Right atrium auricular region (tissue), 2 donors: ENCODE measurements around the gene RBBP4. TPM values are rescaled to one million over a fixed set of nuclear protein-coding genes. Genes with fewer than 3 reads are reported as not detected.

Source experiments
- DNase-seq: peaks from one replicate; pipeline ENCODE4 v3.0.0-alpha.2; 2019; ENCODE audit warnings: low spot score
- H3K27ac ChIP-seq, 2 donors: fragments of 200-600 bp; sonication (generic); 1 replicate in 1 of 2; 2 replicates in 1 of 2; pipeline ENCODE4 v1.5.1; 2016 to 2019
- H3K27me3 ChIP-seq, 2 donors: fragments of 200-600 bp; sonication (generic); one replicate each; pipeline versions ENCODE4 v1.5.1 to v1.6.0; 2017 to 2019
- H3K36me3 ChIP-seq: fragments of 200-600 bp; sonication (generic); one replicate; pipeline ENCODE4 v1.5.1; 2016
- H3K4me1 ChIP-seq, 2 donors: fragments of 200-600 bp; sonication (generic); one replicate each; pipeline versions ENCODE4 v1.5.1 to v1.6.0; 2017 to 2019
- H3K4me3 ChIP-seq, 2 donors: fragments of 200-600 bp; sonication (generic); 1 replicate in 1 of 2; 2 replicates in 1 of 2; pipeline ENCODE4 v1.5.1; 2017 to 2019; ENCODE audit warnings: mild to moderate bottlenecking in 1 of 2, moderate library complexity in 1 of 2
- H3K9me3 ChIP-seq, 2 donors: fragments of 200-600 bp; sonication (generic); one replicate each; pipeline ENCODE4 v1.5.1; 2019
- total RNA-seq, 2 donors: library from RNA; depleted of rRNA; stranded (reverse); fragments of >200 nt; gene quantifications; one replicate each; pipeline ENCODE4 v1.1.0, GENCODE V29; 2016
- TF ChIP-seq, protein P1 (sequence below), 2 donors: fragments of 200-600 bp; sonication (generic); IDR thresholded peaks; one replicate each; pipeline ENCODE4 v1.5.1; 2019; ENCODE audit warnings: antibody characterized with exemption in 2 of 2

The RBBP4 gene
- total RNA-seq, 2 donors from 2014 or later = 62.5 to 65.7 TPM

DNA sequence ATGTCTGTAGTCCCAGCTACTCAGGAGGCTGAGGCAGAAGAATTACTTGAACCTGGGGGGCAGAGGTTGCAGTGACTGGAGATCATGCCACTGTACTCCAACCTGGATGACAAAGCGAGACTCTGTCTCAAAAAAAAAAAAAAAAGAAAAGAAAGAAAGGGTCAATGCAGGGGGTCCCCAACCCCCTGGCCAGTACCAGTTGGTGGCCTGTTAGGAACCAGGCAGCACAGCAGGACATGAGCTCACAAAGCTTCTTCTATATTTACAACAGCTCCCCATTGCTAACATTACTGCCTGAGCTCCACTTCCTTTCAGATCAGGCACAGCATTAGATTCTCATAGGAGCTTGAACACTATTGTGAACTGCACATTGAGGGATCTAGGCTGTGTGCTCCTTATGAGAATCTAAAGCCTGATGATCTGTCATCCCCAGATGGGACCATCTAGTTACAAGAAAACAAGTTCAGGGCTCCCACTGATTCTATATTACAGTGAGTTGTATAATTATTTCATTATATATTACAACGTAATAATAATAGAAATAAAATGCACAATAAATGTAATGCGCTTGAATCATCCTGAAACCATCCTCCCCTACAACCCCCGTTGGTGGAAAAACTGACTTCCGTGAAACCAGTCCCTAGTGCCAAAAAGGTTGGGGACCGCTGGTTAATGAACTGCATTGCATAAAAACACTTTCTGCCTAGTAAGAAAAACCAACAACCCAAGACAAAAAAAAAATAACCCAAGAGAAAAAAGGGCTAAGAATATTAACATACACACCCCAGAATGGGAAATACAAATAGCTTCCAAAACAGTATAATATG is 3.5 kb upstream of the RBBP4 start:
- no peak for DNase-seq
- Histone ChIP-seq H3K27me3 (no peaks in the 10 kb centered on the region), H3K27ac (no peak overlapping the region), H3K9me3 (no peaks in the 10 kb centered on the region), H3K36me3 (no peaks in the 10 kb centered on the region), H3K4me3 (no peak overlapping the region), H3K4me1 (peaks cover 0 to 23% of the 10 kb centered on the region in 2 donors)
- TF ChIP-seq, protein P1, sequence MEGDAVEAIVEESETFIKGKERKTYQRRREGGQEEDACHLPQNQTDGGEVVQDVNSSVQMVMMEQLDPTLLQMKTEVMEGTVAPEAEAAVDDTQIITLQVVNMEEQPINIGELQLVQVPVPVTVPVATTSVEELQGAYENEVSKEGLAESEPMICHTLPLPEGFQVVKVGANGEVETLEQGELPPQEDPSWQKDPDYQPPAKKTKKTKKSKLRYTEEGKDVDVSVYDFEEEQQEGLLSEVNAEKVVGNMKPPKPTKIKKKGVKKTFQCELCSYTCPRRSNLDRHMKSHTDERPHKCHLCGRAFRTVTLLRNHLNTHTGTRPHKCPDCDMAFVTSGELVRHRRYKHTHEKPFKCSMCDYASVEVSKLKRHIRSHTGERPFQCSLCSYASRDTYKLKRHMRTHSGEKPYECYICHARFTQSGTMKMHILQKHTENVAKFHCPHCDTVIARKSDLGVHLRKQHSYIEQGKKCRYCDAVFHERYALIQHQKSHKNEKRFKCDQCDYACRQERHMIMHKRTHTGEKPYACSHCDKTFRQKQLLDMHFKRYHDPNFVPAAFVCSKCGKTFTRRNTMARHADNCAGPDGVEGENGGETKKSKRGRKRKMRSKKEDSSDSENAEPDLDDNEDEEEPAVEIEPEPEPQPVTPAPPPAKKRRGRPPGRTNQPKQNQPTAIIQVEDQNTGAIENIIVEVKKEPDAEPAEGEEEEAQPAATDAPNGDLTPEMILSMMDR (IDR thresholded peaks at IDR 0.05) = no peak

DNA sequence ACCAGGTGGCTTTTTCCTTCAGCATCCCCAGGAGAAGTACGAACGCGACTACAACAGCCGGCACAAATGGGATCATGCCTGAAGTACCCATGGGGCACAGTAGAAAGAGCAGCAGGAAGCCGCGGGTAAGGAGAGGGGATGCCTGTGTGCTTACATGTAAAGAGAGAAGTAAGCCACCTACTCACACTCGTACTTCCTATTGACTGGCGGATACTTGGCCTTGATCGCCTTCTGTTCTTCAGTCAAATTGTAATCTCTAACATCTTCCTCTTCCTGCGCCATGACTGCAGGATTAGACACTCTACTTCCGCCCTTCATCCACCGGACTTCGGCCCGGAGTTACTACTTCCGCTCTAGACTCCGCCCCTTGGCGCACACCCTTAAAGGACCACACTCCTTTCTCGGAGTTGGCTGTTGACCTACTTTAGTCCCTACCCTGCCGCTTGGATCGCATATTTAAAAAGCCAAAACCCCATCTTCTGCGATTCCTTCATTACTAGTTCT is 708 bp upstream of the RBBP4 start, which contains the start of gene ZBTB8OS:
TSS of gene ZBTB8OS (minus strand) at position 303 of the 504 bp plus-strand sequence. CDS start at position 282, 21 bp downstream.
- peaks cover 0 to 38% of the 10 kb centered on the region in 2 donors for H3K4me1 ChIP-seq
- TF ChIP-seq, protein P1 (IDR thresholded peaks at IDR 0.05) = no peak
- H3K27me3 ChIP-seq = no peaks in the 10 kb centered on the region
- peaks cover 17% of the 10 kb centered on the region for H3K36me3 ChIP-seq
- H3K27ac ChIP-seq = peak within 1 kb of the TSS; percentile 99
- H3K9me3 ChIP-seq = no peaks in the 10 kb centered on the region
- peak within 1 kb of the TSS; percentile 84 for H3K4me3 ChIP-seq
- peak; percentile 93 for DNase-seq

DNA sequence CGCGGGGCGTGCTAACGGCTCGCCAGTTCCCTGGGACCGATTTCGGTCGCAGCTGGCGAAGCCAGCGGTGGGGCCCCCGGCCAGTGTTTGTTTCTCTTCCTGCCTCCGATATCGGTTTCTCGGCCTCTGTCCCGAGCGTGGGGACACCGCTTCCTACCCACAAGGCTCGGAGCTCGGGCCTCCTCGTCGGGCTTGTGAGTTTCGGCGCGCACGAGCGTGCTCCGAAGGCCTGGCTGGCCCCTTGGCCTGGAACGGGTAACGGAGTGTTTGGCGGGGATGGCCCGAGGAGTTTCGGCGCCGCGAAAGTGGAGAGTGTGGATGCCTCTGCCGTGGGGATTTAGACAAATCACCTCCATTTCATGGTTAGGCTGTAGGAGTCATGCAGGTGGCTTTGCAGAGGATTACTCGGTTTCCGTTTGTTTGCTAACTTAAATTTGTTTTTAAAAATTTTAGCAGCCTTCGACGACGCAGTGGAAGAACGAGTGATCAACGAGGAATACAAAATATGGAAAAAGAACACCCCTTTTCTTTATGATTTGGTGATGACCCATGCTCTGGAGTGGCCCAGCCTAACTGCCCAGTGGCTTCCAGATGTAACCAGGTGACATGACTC is 559 bp downstream of the RBBP4 start:
- no peak for DNase-seq
- TF ChIP-seq, protein P1 (IDR thresholded peaks at IDR 0.05) = no peak
- H3K4me3 ChIP-seq = peak overlapping the region; percentile 84
- H3K36me3 ChIP-seq = peaks cover 30% of the 10 kb centered on the region
- peak overlapping the region; percentile 99 for H3K27ac ChIP-seq
- peaks cover 0 to 38% of the 10 kb centered on the region in 2 donors for H3K4me1 ChIP-seq
- no peaks in the 10 kb centered on the region for H3K27me3 ChIP-seq
- H3K9me3 ChIP-seq = no peaks in the 10 kb centered on the region

DNA sequence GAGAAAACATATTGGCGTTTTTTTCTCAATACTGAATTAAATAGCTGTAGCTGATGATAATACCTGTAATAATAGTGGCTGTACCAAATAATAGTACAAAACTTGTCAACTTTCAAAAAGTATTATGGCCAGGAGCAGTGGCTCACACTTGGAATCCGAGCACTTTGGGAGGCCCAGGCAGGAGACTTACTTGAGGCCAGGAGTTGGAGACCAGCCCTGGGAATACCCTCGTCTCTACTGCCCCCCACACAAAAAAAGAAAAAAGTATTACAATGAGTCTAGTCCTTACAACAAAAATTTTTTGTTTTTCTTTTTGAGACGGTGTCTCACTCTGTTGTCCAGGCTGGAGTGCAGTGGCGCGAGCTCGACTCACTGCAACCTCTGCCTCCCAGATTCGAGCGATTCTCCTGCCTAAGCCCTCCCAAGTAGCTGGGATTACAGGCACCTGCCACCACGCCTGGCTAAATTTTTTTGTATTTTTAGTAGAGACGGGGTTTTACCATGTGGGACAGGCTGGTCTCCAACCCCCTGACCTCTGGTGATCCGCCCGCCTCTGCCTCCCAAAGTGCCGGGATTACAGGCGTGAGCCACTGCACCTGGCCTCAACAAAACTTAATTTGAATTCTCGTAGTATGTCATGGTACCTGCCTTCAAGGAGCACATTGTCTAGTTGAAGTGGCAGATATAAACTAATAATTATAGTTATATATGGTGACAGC is 1.4 kb downstream of the RBBP4 start:
- Histone ChIP-seq H3K4me1 (peaks cover 0 to 38% of the 10 kb centered on the region in 2 donors), H3K36me3 (peaks cover 38% of the 10 kb centered on the region), H3K4me3 (peak overlapping the region in 1 of 2 donors; percentile 84), H3K27ac (peak overlapping the region in 1 of 2 donors; percentile 99), H3K27me3 (no peaks in the 10 kb centered on the region), H3K9me3 (no peaks in the 10 kb centered on the region)
- TF ChIP-seq, protein P1 (IDR thresholded peaks at IDR 0.05) = no peak
- DNase-seq = no peak

DNA sequence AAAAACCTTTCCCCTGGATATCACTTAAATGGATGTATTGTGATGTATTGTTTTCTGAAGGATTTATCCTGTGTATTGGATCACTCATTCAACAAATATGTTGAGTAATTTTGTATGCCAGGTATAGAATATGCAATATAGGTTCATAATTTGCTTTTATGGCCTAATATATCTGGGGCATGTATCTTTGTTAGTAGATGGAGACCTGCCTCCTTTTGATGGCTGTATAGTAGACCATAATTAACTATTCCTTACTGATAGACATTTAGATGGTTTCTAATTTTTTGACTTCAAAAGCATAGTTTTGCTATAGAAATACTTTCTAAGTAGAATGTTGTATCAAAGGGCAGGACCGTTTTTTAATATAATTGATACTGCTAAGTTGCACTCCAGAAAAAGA is 8.6 kb downstream of the RBBP4 start:
- Histone ChIP-seq H3K4me1 (no peaks in the 10 kb centered on the region), H3K27ac (no peak overlapping the region), H3K36me3 (peaks cover 83% of the 10 kb centered on the region), H3K4me3 (no peak overlapping the region), H3K9me3 (no peaks in the 10 kb centered on the region), H3K27me3 (no peaks in the 10 kb centered on the region)
- TF ChIP-seq, protein P1 (IDR thresholded peaks at IDR 0.05) = no peak
- DNase-seq = no peak
